Endodermal cell (in vitro differentiated cells): ENCODE data around the gene P2RX2. TPM values are rescaled to one million over a fixed set of nuclear protein-coding genes. Genes with fewer than 3 reads are reported as not detected.

Source experiments
- DNase-seq: peaks from one replicate; pipeline ENCODE4 v3.0.0-alpha.2; 2017
- H3K27ac ChIP-seq: 2 replicates; pipeline ENCODE4 v1.5.1; 2013; ENCODE audit warnings: mild to moderate bottlenecking, low read depth, low read length, moderate library complexity
- H3K27me3 ChIP-seq: 2 replicates; pipeline ENCODE4 v1.6.1; 2013; ENCODE audit warnings: mild to moderate bottlenecking, low read length, moderate library complexity; ENCODE audit not compliant: insufficient read depth, control insufficient read depth, poor library complexity, severe bottlenecking
- H3K36me3 ChIP-seq: 2 replicates; pipeline ENCODE4 v1.7.0; 2013; ENCODE audit warnings: mild to moderate bottlenecking, low read length, moderate library complexity; ENCODE audit not compliant: control insufficient read depth, insufficient read depth
- H3K4me1 ChIP-seq: one replicate; pipeline ENCODE4 v1.7.0; 2013; ENCODE audit warnings: low read length; ENCODE audit not compliant: control insufficient read depth, insufficient read depth
- H3K4me3 ChIP-seq: 2 replicates; pipeline ENCODE4 v1.5.1; 2013; ENCODE audit warnings: mild to moderate bottlenecking, low read length, moderate library complexity
- H3K9ac ChIP-seq: 2 replicates; pipeline ENCODE4 v1.6.1; 2013; ENCODE audit warnings: mild to moderate bottlenecking, low read length, moderate library complexity; ENCODE audit not compliant: poor library complexity, severe bottlenecking; ENCODE audit errors: extremely low read depth
- H3K9me3 ChIP-seq: 2 replicates; pipeline ENCODE4 v1.6.1; 2013; ENCODE audit warnings: mild to moderate bottlenecking, low read length, moderate library complexity; ENCODE audit not compliant: control insufficient read depth
- H3K27ac Mint-ChIP-seq: 2 replicates; pipeline ENCODE4 v1.8.0; 2020; ENCODE audit warnings: mixed read lengths
- H3K27me3 Mint-ChIP-seq: 2 replicates; pipeline ENCODE4 v1.8.0; 2021; ENCODE audit warnings: mild to moderate bottlenecking, mixed read lengths; ENCODE audit not compliant: insufficient read depth
- H3K36me3 Mint-ChIP-seq: 2 replicates; pipeline ENCODE4 v1.8.0; 2020; ENCODE audit warnings: low read depth, mixed read lengths
- H3K4me1 Mint-ChIP-seq: 2 replicates; pipeline ENCODE4 v1.8.0; 2020; ENCODE audit warnings: mixed read lengths
- H3K4me3 Mint-ChIP-seq: 2 replicates; pipeline ENCODE4 v1.8.0; 2020; ENCODE audit warnings: mild to moderate bottlenecking, moderate library complexity, mixed read lengths
- H3K9me3 Mint-ChIP-seq: 2 replicates; pipeline ENCODE4 v1.8.0; 2020; ENCODE audit warnings: mild to moderate bottlenecking, mixed read lengths
- CTCF ChIP-seq: fragments of 200-600 bp; sonication (generic); conservative IDR thresholded peaks from 2 replicates; pipeline ENCODE4 v1.5.0; 2021; ENCODE audit warnings: antibody characterized with exemption, mild to moderate bottlenecking
- WGBS, 2 experiments: methylation state at CpG; one replicate each; pipeline versions ENCODE4 v1.1.5 to v1.1.7; 2013; ENCODE audit warnings: missing lambda C conversion rate in 2 of 2, mixed read lengths in 1 of 2; ENCODE audit not compliant: insufficient coverage in 1 of 2, insufficient read length in 1 of 2; 5-methylcytosine and 5-hydroxymethylcytosine counted together
- total RNA-seq, 2 donors: library from RNA; stranded (reverse); fragmentation: NEBNext Ultra II Directional in 1 of 2; extraction: Animal tissue kit (Norgen Biotek cat#: 25700) in 1 of 2; gene quantifications; 2 replicates in 1 of 2; 3 replicates in 1 of 2; pipeline ENCODE4 v1.2.1, GENCODE V29; 2021

Gene P2RX2
- total RNA-seq, 2 donors from 2014 or later, result 0.97 to 2.8 TPM

GRCh38 chr12:132625731-132626430 is 7.3 kb downstream of the P2RX2 start:
- TF ChIP-seq CTCF, result no peak
- peaks cover 4% of the 10 kb centered on the region for H3K27me3 Mint-ChIP-seq

GRCh38 chr12:132629330-132629729 is 10.8 kb downstream of the P2RX2 start:
- WGBS, 2 experiments, result 90 to 100% methylated on average over 6 of the region's 6 CpGs
- Mint-ChIP-seq H3K27ac (no peak overlapping the region), H3K4me1 (no peaks in the 10 kb centered on the region), H3K4me3 (no peak overlapping the region), H3K9me3 (no peaks in the 10 kb centered on the region), H3K36me3 (peaks cover 74% of the 10 kb centered on the region), H3K27me3 (no peaks in the 10 kb centered on the region)
- no peak overlapping the region for H3K9ac ChIP-seq
- no peak for DNase-seq
- H3K9me3 ChIP-seq, result no peaks in the 10 kb centered on the region
- H3K27me3 ChIP-seq, result no peaks in the 10 kb centered on the region
- no peak overlapping the region for H3K27ac ChIP-seq
- H3K4me3 ChIP-seq, result no peak overlapping the region
- no peaks in the 10 kb centered on the region for H3K4me1 ChIP-seq
- peaks cover 77% of the 10 kb centered on the region for H3K36me3 ChIP-seq
- TF ChIP-seq CTCF, result no peak

More at GRCh38 chr12:132625731-132626430, 7.3 kb downstream of the P2RX2 start:
- Histone ChIP-seq H3K4me1 (no peaks in the 10 kb centered on the region), H3K9me3 (no peaks in the 10 kb centered on the region), H3K27me3 (no peaks in the 10 kb centered on the region), H3K9ac (no peak overlapping the region), H3K4me3 (no peak overlapping the region), H3K36me3 (peaks cover 54% of the 10 kb centered on the region), H3K27ac (no peak overlapping the region)
- Mint-ChIP-seq H3K9me3 (no peaks in the 10 kb centered on the region), H3K36me3 (peaks cover 49% of the 10 kb centered on the region), H3K27ac (no peak overlapping the region), H3K4me1 (no peaks in the 10 kb centered on the region), H3K4me3 (no peak overlapping the region)
- WGBS, 2 experiments, result 95 to 97% methylated on average over 19 to 24 of the region's 24 CpGs
- no peak for DNase-seq

- Mint-ChIP-seq H3K27ac (no peak overlapping the region), H3K9me3 (no peaks in the 10 kb centered on the region), H3K27me3 (no peaks in the 10 kb centered on the region), H3K4me3 (no peak overlapping the region), H3K36me3 (peaks cover 77% of the 10 kb centered on the region), H3K4me1 (no peaks in the 10 kb centered on the region)
- Histone ChIP-seq H3K36me3 (peaks cover 79% of the 10 kb centered on the region), H3K27ac (no peak overlapping the region), H3K9ac (no peak overlapping the region), H3K9me3 (no peaks in the 10 kb centered on the region), H3K4me3 (no peak overlapping the region), H3K27me3 (no peaks in the 10 kb centered on the region), H3K4me1 (no peaks in the 10 kb centered on the region)
- WGBS, 2 experiments, result 90 to 98% methylated on average over 6 of the region's 6 CpGs
- no peak for DNase-seq
- no peak for TF ChIP-seq CTCF
Observed at GRCh38 chr12:132630672-132631071, 12.1 kb downstream of the P2RX2 start.
